ENCODE data around the gene NRGN. TPM values are rescaled to one million over a fixed set of nuclear protein-coding genes. Genes with fewer than 3 reads are reported as not detected.

NRGN gene
- 1 to 10 TPM; 4.2 to 4.4 TPM for total RNA-seq

GRCh38 chr11:124739479-124740276 lies at the start of gene NRGN:
TSS of gene NRGN (plus strand) at chr11:124739942. CDS start at chr11:124740085, 143 bp downstream.
- DNase-seq = peak; percentile 87 to 92
- no peaks in the 10 kb centered on the region for H3K36me3 Mint-ChIP-seq (ENCODE audit: insufficient read depth in 2 of 2)
- no peaks in the 10 kb centered on the region for H3K9me3 Mint-ChIP-seq
- H3K27me3 Mint-ChIP-seq (ENCODE audit: low read depth) = peaks cover 26% of the 10 kb centered on the region
- H3K27ac Mint-ChIP-seq = peak within 1 kb of the TSS; percentile 39
- H3K4me1 Mint-ChIP-seq (ENCODE audit: low read depth) = peaks cover 26% of the 10 kb centered on the region
- H3K4me3 Mint-ChIP-seq = peak within 1 kb of the TSS; percentile 87 to 88
- ATAC-seq (replicated peaks in 1 of 2) = peak; percentile 94

DNA sequence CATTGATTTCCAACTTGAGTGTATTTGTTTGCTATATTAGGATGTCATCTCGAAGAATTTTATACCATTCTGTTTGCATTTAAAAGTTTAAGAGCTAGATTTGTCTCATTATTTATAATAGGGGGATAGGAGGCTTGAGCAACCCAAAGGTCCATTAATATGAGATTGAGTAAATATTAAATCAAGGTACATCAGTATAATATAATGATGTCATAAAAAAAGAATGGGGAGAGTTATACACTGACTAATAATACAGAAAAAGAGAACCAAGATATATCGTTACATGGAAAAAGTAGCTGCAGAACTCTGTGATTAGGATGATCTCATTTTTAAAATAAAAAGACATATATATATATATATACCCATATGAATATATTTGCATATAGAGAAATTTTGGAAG lies 46.6 kb upstream of the NRGN start:
- Mint-ChIP-seq H3K9me3 (peaks cover 0 to 2% of the 10 kb centered on the region in 2 donors), H3K27ac (no peak overlapping the region), H3K27me3 (ENCODE audit: low read depth) (no peaks in the 10 kb centered on the region), H3K36me3 (ENCODE audit: insufficient read depth in 2 of 2) (no peaks in the 10 kb centered on the region), H3K4me3 (no peak overlapping the region), H3K4me1 (ENCODE audit: low read depth) (no peaks in the 10 kb centered on the region)
- no peak for ATAC-seq (replicated peaks in 1 of 2)
- DNase-seq = no peak

DNA sequence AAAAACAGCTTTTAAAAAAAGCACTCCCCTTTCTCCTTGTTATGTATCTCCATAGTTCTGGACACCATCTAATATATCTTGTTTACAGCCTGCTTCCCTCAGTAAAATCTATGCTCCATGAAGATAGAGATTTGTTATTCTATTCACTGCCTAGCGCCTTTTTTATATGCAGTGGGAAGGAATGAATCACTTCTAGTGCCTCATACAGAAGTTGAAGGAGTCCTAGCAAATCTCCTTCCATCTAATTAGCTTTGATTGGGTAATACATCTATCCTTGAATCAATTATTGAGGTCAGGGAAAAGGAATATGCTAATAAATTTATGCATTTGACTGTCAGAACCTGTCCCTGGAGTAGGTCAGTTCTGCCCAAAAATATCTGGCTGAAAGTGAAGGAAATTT lies 40.2 kb upstream of the NRGN start:
- DNase-seq (no peak), ATAC-seq (replicated peaks in 1 of 2) (no peak)
- Mint-ChIP-seq H3K27ac (no peak overlapping the region), H3K9me3 (peaks cover 0 to 8% of the 10 kb centered on the region in 2 donors), H3K36me3 (ENCODE audit: insufficient read depth in 2 of 2) (no peaks in the 10 kb centered on the region), H3K27me3 (ENCODE audit: low read depth) (peaks cover 12% of the 10 kb centered on the region), H3K4me1 (ENCODE audit: low read depth) (no peaks in the 10 kb centered on the region), H3K4me3 (no peak overlapping the region)

GRCh38 chr11:124700028-124700427 lies 39.7 kb upstream of the NRGN start:
- Mint-ChIP-seq H3K36me3 (ENCODE audit: insufficient read depth in 2 of 2) (no peaks in the 10 kb centered on the region), H3K4me1 (ENCODE audit: low read depth) (no peaks in the 10 kb centered on the region), H3K4me3 (no peak overlapping the region), H3K27me3 (ENCODE audit: low read depth) (peaks cover 12% of the 10 kb centered on the region), H3K9me3 (peaks cover 0 to 8% of the 10 kb centered on the region in 2 donors), H3K27ac (no peak overlapping the region)
- DNase-seq (no peak), ATAC-seq (replicated peaks in 1 of 2) (no peak)

DNA sequence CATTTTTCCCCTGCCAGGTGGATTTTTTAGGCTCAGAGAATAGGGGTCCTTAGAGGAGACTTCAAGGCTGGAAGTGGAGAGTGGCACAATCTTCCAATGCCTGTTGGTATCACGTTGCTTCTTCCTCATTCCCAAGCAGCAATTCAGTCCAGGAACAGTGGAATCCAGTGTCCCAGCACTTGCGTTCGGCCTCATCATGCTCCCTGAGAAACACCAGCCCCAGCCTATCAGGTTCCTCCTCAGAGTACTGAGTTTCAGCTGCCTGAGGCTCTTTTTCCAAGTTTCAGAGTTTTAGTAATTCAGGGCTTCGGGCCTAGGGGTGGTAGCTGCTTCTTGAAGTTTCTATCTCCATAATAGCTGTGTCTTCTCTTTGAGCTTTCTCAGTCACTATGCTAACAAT lies 31.9 kb upstream of the NRGN start:
- Mint-ChIP-seq H3K27ac (no peak overlapping the region), H3K4me1 (ENCODE audit: low read depth) (no peaks in the 10 kb centered on the region)
- no peak for ATAC-seq (replicated peaks in 1 of 2)

DNA sequence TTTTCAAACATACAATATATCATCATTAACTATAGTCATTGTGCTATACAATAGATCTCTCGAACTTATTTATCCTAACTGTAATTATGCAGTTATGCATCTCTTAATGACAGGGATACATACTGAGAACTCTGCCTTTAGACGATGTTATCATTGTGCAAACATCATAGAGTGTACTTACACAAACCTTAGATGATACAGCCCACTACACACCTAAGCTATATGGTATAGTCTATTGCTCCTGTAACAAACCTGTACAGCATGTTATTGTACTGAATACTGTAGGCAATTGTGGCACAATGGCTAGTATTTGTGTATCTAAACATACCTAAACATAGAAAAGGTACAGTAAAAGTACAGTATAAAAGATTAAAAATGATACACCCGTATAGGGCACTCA lies 27.4 kb upstream of the NRGN start:
- Mint-ChIP-seq H3K9me3 (peaks cover 0 to 3% of the 10 kb centered on the region in 2 donors), H3K4me1 (ENCODE audit: low read depth) (peaks cover under 1% of the 10 kb centered on the region), H3K27ac (no peak overlapping the region), H3K36me3 (ENCODE audit: insufficient read depth in 2 of 2) (peaks cover 3% of the 10 kb centered on the region in 2 donors), H3K4me3 (no peak overlapping the region), H3K27me3 (ENCODE audit: low read depth) (peaks cover 16% of the 10 kb centered on the region)
- ATAC-seq (replicated peaks in 1 of 2) (no peak), DNase-seq (no peak)

More for the DNA sequence above, 31.9 kb upstream of the NRGN start:
- Mint-ChIP-seq H3K4me3 (no peak overlapping the region), H3K27me3 (ENCODE audit: low read depth) (peaks cover 6% of the 10 kb centered on the region), H3K9me3 (peaks cover 0 to 3% of the 10 kb centered on the region in 2 donors), H3K36me3 (ENCODE audit: insufficient read depth in 2 of 2) (peaks cover 3% of the 10 kb centered on the region in 2 donors)
- DNase-seq = no peak

- peaks cover 8% of the 10 kb centered on the region for H3K4me1 Mint-ChIP-seq (ENCODE audit: low read depth)
- peaks cover 48% of the 10 kb centered on the region for H3K27me3 Mint-ChIP-seq (ENCODE audit: low read depth)
- no peaks in the 10 kb centered on the region for H3K36me3 Mint-ChIP-seq (ENCODE audit: insufficient read depth in 2 of 2)
- no peak for ATAC-seq (replicated peaks in 1 of 2)
- H3K27ac Mint-ChIP-seq = no peak overlapping the region
- H3K9me3 Mint-ChIP-seq = no peaks in the 10 kb centered on the region
- DNase-seq = no peak
- H3K4me3 Mint-ChIP-seq = peak overlapping the region in 1 of 2 donors; percentile 35
Measured at GRCh38 chr11:124716591-124716990, 23.2 kb upstream of the NRGN start.

DNA sequence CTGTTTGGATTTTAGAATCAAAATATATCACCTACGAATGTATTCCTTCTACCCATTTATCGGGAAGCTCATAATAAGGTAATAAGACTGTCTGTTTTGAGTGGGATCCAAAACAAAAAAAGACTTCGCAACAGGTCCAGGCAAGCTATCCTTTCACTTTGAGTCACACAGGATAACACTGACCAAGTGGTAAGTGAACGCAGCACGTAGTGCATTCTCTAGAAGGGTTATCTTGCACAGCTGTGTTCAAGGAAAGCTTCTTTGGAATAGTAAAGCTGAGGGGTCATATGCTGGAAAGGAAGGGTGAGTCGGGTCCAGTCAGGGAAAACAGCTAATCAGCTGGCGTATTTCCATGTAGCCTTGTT lies 22.3 kb upstream of the NRGN start:
- Mint-ChIP-seq H3K36me3 (ENCODE audit: insufficient read depth in 2 of 2) (no peaks in the 10 kb centered on the region), H3K27me3 (ENCODE audit: low read depth) (peaks cover 55% of the 10 kb centered on the region)

DNA sequence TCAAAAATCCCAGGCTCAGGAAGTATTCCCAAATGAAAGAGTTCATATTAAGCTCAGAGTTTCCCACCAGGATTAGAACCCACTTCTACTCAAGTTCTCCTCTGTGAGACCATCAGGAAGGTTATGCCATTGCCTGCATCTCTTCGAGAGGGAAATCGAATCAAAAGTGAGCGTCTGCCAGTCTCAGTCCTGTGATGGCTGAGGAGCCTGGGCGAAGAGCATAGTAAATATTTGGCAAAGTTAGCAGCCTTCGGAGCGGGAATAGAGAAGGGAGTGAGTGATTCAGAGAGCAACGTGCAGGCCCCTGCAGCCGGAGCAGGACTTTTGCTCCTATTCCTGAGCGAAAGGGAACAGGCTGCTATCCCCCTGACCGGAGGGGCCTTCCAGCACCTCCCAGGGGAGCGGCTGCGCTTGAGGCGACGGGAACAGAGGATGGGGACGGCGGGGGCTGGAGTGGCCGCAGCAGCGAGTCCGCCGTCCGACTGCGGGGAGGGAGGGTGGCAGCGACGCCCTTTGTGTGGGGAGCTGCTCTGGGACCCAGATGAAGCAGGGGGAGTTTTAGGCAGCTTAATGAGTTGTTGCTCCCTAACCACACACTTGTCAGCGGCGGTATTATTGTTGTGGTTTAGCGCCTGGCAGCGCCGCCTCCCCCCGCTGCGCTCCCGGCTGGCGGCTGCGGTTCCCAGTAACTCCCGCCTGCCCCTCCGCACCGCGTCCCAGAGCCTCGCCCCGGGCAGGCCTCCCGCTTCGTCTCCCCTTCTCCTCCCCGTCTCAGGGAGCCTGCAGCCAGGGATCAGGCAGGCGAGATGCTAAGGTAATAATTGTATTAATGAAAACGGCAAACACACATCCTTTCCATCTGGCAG lies 21.7 kb upstream of the NRGN start:
- H3K36me3 Mint-ChIP-seq (ENCODE audit: insufficient read depth in 2 of 2) = no peaks in the 10 kb centered on the region
- H3K4me1 Mint-ChIP-seq (ENCODE audit: low read depth) = peaks cover 15% of the 10 kb centered on the region
- DNase-seq = peak in 1 of 2 donors; percentile 12
- peak overlapping the region; percentile 73 to 90 for H3K4me3 Mint-ChIP-seq
- H3K9me3 Mint-ChIP-seq = no peaks in the 10 kb centered on the region
- peaks cover 61% of the 10 kb centered on the region for H3K27me3 Mint-ChIP-seq (ENCODE audit: low read depth)
- peak; percentile 60 to 64 for ATAC-seq (replicated peaks in 1 of 2)
- no peak overlapping the region for H3K27ac Mint-ChIP-seq

More for the DNA sequence above, 22.3 kb upstream of the NRGN start:
- ATAC-seq (replicated peaks in 1 of 2) (no peak), DNase-seq (no peak)
- Mint-ChIP-seq H3K4me3 (peak overlapping the region; percentile 73 to 90), H3K27ac (no peak overlapping the region), H3K9me3 (no peaks in the 10 kb centered on the region), H3K4me1 (ENCODE audit: low read depth) (peaks cover 13% of the 10 kb centered on the region)

DNA sequence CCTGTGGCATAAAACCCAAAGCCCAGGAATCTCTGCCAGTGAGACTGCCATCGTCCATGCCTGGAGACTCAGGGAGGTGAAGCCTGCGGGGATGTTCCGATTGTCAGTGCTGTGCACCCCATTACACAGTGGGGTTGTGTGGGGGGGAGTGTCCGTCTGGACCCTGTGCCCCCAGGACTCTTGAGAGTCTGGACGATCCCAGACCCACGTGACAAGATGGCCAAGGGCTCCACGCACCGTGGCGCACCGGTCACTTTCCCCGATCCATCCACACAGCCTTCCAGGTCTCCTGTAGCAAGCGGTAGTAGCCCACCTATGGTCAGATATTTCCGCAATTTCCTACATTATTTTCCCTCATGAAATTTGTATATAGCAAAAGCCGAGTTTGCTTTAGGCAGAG lies 20.9 kb upstream of the NRGN start:
- H3K4me3 Mint-ChIP-seq = peak overlapping the region; percentile 29 to 90
- peaks cover 15% of the 10 kb centered on the region for H3K4me1 Mint-ChIP-seq (ENCODE audit: low read depth)
- peaks cover 69% of the 10 kb centered on the region for H3K27me3 Mint-ChIP-seq (ENCODE audit: low read depth)
- ATAC-seq (replicated peaks in 1 of 2) (no peak), DNase-seq (no peak)
- no peaks in the 10 kb centered on the region for H3K36me3 Mint-ChIP-seq (ENCODE audit: insufficient read depth in 2 of 2)
- H3K9me3 Mint-ChIP-seq = no peaks in the 10 kb centered on the region
- no peak overlapping the region for H3K27ac Mint-ChIP-seq

- no peaks in the 10 kb centered on the region for H3K36me3 Mint-ChIP-seq (ENCODE audit: insufficient read depth in 2 of 2)
- DNase-seq (no peak), ATAC-seq (replicated peaks in 1 of 2) (no peak)
- peaks cover 15% of the 10 kb centered on the region for H3K4me1 Mint-ChIP-seq (ENCODE audit: low read depth)
- no peak overlapping the region for H3K27ac Mint-ChIP-seq
- no peaks in the 10 kb centered on the region for H3K9me3 Mint-ChIP-seq
- peaks cover 69% of the 10 kb centered on the region for H3K27me3 Mint-ChIP-seq (ENCODE audit: low read depth)
- H3K4me3 Mint-ChIP-seq = peak overlapping the region in 1 of 2 donors; percentile 29
Measured at GRCh38 chr11:124719534-124719933, 20.2 kb upstream of the NRGN start.

GRCh38 chr11:124722176-124722575 lies 17.6 kb upstream of the NRGN start:
- Mint-ChIP-seq H3K4me3 (no peak overlapping the region), H3K9me3 (no peaks in the 10 kb centered on the region), H3K27ac (no peak overlapping the region), H3K36me3 (ENCODE audit: insufficient read depth in 2 of 2) (no peaks in the 10 kb centered on the region), H3K27me3 (ENCODE audit: low read depth) (peaks cover 72% of the 10 kb centered on the region), H3K4me1 (ENCODE audit: low read depth) (peaks cover 21% of the 10 kb centered on the region)
- ATAC-seq (replicated peaks in 1 of 2) (no peak), DNase-seq (no peak)

GRCh38 chr11:124724979-124725718 lies 14.6 kb upstream of the NRGN start:
- no peaks in the 10 kb centered on the region for H3K36me3 Mint-ChIP-seq (ENCODE audit: insufficient read depth in 2 of 2)
- no peak overlapping the region for H3K27ac Mint-ChIP-seq
- H3K27me3 Mint-ChIP-seq (ENCODE audit: low read depth) = peaks cover 43% of the 10 kb centered on the region
- ATAC-seq (replicated peaks in 1 of 2) = no peak
- peaks cover 13% of the 10 kb centered on the region for H3K4me1 Mint-ChIP-seq (ENCODE audit: low read depth)
- H3K4me3 Mint-ChIP-seq = no peak overlapping the region
- H3K9me3 Mint-ChIP-seq = no peaks in the 10 kb centered on the region
- no peak for DNase-seq
